Measurements from ENCODE around the gene C6.
A peak's percentile ranks its signal among the peaks of the same experiment; 100 is the strongest.

Gene C6

DNA sequence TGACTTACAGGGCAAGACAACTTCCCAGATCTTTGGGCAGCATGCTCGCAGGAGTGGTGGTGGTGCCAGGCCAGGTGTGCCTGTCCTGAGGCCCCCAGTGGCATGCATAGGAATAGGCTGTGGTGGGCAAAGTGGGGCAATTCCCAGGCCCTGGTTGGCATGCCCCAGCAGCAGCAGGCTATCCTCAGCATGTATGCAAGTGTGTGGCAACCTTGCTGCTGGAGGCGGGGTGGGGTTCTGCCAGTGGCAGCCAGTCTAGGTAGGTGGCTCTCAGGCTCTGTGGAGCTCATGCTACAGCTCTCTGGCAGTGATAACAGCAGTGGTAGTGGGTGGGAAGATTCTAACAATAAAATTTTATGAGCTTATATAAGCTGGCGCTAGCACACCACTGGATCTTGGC, 27.7 kb upstream of the C6 start:
- no peaks in the 10 kb centered on the region for H3K27me3 ChIP-seq (ENCODE audit: control insufficient read depth in 3 of 3, insufficient read depth in 3 of 3, low read depth in 1 of 3, low read length in 3 of 3)
- H3K4me3 ChIP-seq (ENCODE audit: low read length in 2 of 2) = no peak overlapping the region
- H3K79me1 ChIP-seq (ENCODE audit: low read depth, low read length) = no peaks in the 10 kb centered on the region
- no CpG with 5 or more reads among the region's 3 CpGs for WGBS, 2 donors (ENCODE audit: extremely low coverage in 2 of 2, insufficient read length in 2 of 2, insufficient replicate concordance in 1 of 2)
- H3K23ac ChIP-seq (ENCODE audit: low read depth, low read length, poor library complexity) = no peak overlapping the region
- H2BK5ac ChIP-seq (ENCODE audit: low read length) = no peak overlapping the region
- H3K4me2 ChIP-seq (ENCODE audit: insufficient read depth, low read length, poor library complexity, severe bottlenecking) = no peak overlapping the region
- H3K4ac ChIP-seq (ENCODE audit: low read length) = no peak overlapping the region
- H2BK12ac ChIP-seq (ENCODE audit: low read length) = no peak overlapping the region
- H4K8ac ChIP-seq (ENCODE audit: low read depth, low read length) = peak overlapping the region; percentile 43
- no peak for DNase-seq (ENCODE audit: low spot score)
- H3K36me3 ChIP-seq (replicated peaks in 1 of 2; ENCODE audit: control insufficient read depth in 2 of 2, insufficient read depth in 2 of 2, low read length in 2 of 2) = no peaks in the 10 kb centered on the region
- no peaks in the 10 kb centered on the region for H3K9me3 ChIP-seq (replicated peaks in 1 of 2; ENCODE audit: control insufficient read depth in 2 of 2, insufficient read depth in 1 of 2, low read depth in 1 of 2, low read length in 2 of 2)
- no peak overlapping the region for H3K14ac ChIP-seq (ENCODE audit: low read length)
- H3K27ac ChIP-seq (replicated peaks; ENCODE audit: low read length) = no peak overlapping the region
- H3K9ac ChIP-seq (ENCODE audit: low read depth, low read length, poor library complexity) = no peak overlapping the region
- no peak overlapping the region for H4K91ac ChIP-seq (ENCODE audit: low read depth, low read length, poor library complexity)
- H2AFZ ChIP-seq (ENCODE audit: low read length) = no peak overlapping the region
- no peaks in the 10 kb centered on the region for H3K4me1 ChIP-seq (ENCODE audit: control insufficient read depth in 2 of 2, insufficient read depth in 1 of 2, low read depth in 1 of 2, low read length in 2 of 2)
- no peak overlapping the region for H2AK5ac ChIP-seq (ENCODE audit: low read depth, low read length)
- H2BK15ac ChIP-seq (ENCODE audit: low read length) = no peak overlapping the region
- H2BK120ac ChIP-seq (ENCODE audit: low read depth, low read length) = no peak overlapping the region
- peak overlapping the region; percentile 17 for H3K18ac ChIP-seq (ENCODE audit: low read length)

DNA sequence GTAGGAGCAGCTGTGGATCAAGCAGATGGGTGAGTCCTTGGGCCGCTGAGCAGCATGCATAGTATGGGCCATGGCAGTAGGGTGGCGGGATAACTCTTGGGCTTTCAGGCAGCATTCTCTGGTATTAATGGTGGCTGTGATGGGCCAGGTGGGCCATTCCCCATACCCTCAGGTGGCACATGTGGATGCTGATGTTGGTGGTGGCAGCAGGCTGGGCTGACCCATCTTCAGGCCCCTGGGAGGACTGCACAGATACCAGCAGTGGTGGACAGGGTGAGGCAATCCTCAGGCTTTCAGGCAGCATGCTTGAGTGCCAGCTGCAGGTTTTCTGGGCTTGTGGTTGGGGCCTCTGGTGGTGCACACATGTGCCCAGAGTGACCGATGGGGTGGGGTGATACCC, 27.1 kb upstream of the C6 start:
- no peak overlapping the region for H2AK5ac ChIP-seq (ENCODE audit: low read depth, low read length)
- H3K4me2 ChIP-seq (ENCODE audit: insufficient read depth, low read length, poor library complexity, severe bottlenecking) = no peak overlapping the region
- H3K9me3 ChIP-seq (replicated peaks in 1 of 2; ENCODE audit: control insufficient read depth in 2 of 2, insufficient read depth in 1 of 2, low read depth in 1 of 2, low read length in 2 of 2) = no peaks in the 10 kb centered on the region
- H2BK5ac ChIP-seq (ENCODE audit: low read length) = no peak overlapping the region
- no peak overlapping the region for H3K27ac ChIP-seq (replicated peaks; ENCODE audit: low read length)
- H4K8ac ChIP-seq (ENCODE audit: low read depth, low read length) = no peak overlapping the region
- H3K9ac ChIP-seq (ENCODE audit: low read depth, low read length, poor library complexity) = no peak overlapping the region
- no CpG with 5 or more reads among the region's 3 CpGs for WGBS, 2 donors (ENCODE audit: extremely low coverage in 2 of 2, insufficient read length in 2 of 2, insufficient replicate concordance in 1 of 2)
- H3K4me3 ChIP-seq (ENCODE audit: low read length in 2 of 2) = no peak overlapping the region
- H3K18ac ChIP-seq (ENCODE audit: low read length) = peak overlapping the region; percentile 87
- H3K23ac ChIP-seq (ENCODE audit: low read depth, low read length, poor library complexity) = no peak overlapping the region
- H3K14ac ChIP-seq (ENCODE audit: low read length) = no peak overlapping the region
- H3K79me1 ChIP-seq (ENCODE audit: low read depth, low read length) = no peaks in the 10 kb centered on the region
- H2BK12ac ChIP-seq (ENCODE audit: low read length) = no peak overlapping the region
- H3K36me3 ChIP-seq (replicated peaks in 1 of 2; ENCODE audit: control insufficient read depth in 2 of 2, insufficient read depth in 2 of 2, low read length in 2 of 2) = no peaks in the 10 kb centered on the region
- H2BK120ac ChIP-seq (ENCODE audit: low read depth, low read length) = no peak overlapping the region
- H2AFZ ChIP-seq (ENCODE audit: low read length) = no peak overlapping the region
- no peaks in the 10 kb centered on the region for H3K27me3 ChIP-seq (ENCODE audit: control insufficient read depth in 3 of 3, insufficient read depth in 3 of 3, low read depth in 1 of 3, low read length in 3 of 3)
- H2BK15ac ChIP-seq (ENCODE audit: low read length) = peak overlapping the region; percentile 26
- H3K4ac ChIP-seq (ENCODE audit: low read length) = no peak overlapping the region
- no peaks in the 10 kb centered on the region for H3K4me1 ChIP-seq (ENCODE audit: control insufficient read depth in 2 of 2, insufficient read depth in 1 of 2, low read depth in 1 of 2, low read length in 2 of 2)
- DNase-seq (ENCODE audit: low spot score) = no peak
- H4K91ac ChIP-seq (ENCODE audit: low read depth, low read length, poor library complexity) = no peak overlapping the region

DNA sequence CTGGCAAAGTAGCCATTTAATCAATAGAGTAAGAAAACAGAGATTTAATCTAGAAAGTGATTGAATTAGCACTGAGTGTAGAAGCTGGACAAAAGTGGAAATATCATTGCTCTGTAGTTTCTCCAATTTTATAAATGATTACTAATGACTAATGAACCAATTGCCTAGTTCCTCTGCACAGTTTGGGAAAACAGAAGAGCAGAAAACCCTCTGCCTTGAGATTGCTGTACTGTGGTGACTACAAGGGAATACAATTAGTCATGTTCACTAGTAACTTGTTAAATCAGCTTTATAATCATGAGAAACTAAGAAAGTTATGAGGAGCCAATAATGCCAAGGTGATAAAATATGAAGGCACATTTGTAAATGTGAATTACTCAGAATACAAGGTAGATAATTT, 21.1 kb upstream of the C6 start:
- Histone ChIP-seq H3K4me2 (ENCODE audit: insufficient read depth, low read length, poor library complexity, severe bottlenecking) (no peak overlapping the region), H3K27me3 (ENCODE audit: control insufficient read depth in 3 of 3, insufficient read depth in 3 of 3, low read depth in 1 of 3, low read length in 3 of 3) (no peaks in the 10 kb centered on the region), H3K4me1 (ENCODE audit: control insufficient read depth in 2 of 2, insufficient read depth in 1 of 2, low read depth in 1 of 2, low read length in 2 of 2) (no peaks in the 10 kb centered on the region), H3K14ac (ENCODE audit: low read length) (no peak overlapping the region), H2BK5ac (ENCODE audit: low read length) (no peak overlapping the region), H2BK12ac (ENCODE audit: low read length) (no peak overlapping the region), H2BK15ac (ENCODE audit: low read length) (no peak overlapping the region), H2AK5ac (ENCODE audit: low read depth, low read length) (no peak overlapping the region), H3K79me1 (ENCODE audit: low read depth, low read length) (no peaks in the 10 kb centered on the region), H3K4me3 (ENCODE audit: low read length in 2 of 2) (no peak overlapping the region), H3K9ac (ENCODE audit: low read depth, low read length, poor library complexity) (no peak overlapping the region), H4K8ac (ENCODE audit: low read depth, low read length) (no peak overlapping the region), H3K36me3 (replicated peaks in 1 of 2; ENCODE audit: control insufficient read depth in 2 of 2, insufficient read depth in 2 of 2, low read length in 2 of 2) (no peaks in the 10 kb centered on the region), H3K18ac (ENCODE audit: low read length) (no peak overlapping the region), H3K27ac (replicated peaks; ENCODE audit: low read length) (no peak overlapping the region), H3K23ac (ENCODE audit: low read depth, low read length, poor library complexity) (no peak overlapping the region), H2AFZ (ENCODE audit: low read length) (no peak overlapping the region), H4K91ac (ENCODE audit: low read depth, low read length, poor library complexity) (no peak overlapping the region), H3K9me3 (replicated peaks in 1 of 2; ENCODE audit: control insufficient read depth in 2 of 2, insufficient read depth in 1 of 2, low read depth in 1 of 2, low read length in 2 of 2) (no peaks in the 10 kb centered on the region), H2BK120ac (ENCODE audit: low read depth, low read length) (no peak overlapping the region), H3K4ac (ENCODE audit: low read length) (no peak overlapping the region)
- no peak for DNase-seq (ENCODE audit: low spot score)

DNA sequence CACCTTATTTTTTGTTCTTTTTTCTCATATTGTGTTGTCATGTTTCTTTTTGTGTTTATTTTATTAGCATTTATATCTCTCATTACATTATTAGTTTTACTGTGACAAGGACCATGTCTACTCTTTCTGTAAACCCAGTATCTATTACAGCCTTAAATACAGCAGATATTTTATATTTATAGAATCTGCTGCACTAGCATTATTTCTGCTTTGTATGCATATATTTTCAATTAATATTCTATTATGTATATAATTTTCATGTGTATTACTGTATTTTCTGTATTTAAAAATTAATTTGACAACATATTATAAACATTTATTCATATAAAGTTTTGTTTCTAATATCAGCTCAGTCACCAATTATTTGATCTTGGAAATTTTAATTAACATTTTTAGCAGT, 19.5 kb upstream of the C6 start:
- no peaks in the 10 kb centered on the region for H3K27me3 ChIP-seq (ENCODE audit: control insufficient read depth in 3 of 3, insufficient read depth in 3 of 3, low read depth in 1 of 3, low read length in 3 of 3)
- H2BK120ac ChIP-seq (ENCODE audit: low read depth, low read length) = no peak overlapping the region
- H3K36me3 ChIP-seq (replicated peaks in 1 of 2; ENCODE audit: control insufficient read depth in 2 of 2, insufficient read depth in 2 of 2, low read length in 2 of 2) = no peaks in the 10 kb centered on the region
- no peak overlapping the region for H3K18ac ChIP-seq (ENCODE audit: low read length)
- H2AK5ac ChIP-seq (ENCODE audit: low read depth, low read length) = no peak overlapping the region
- H3K14ac ChIP-seq (ENCODE audit: low read length) = no peak overlapping the region
- H3K4ac ChIP-seq (ENCODE audit: low read length) = no peak overlapping the region
- H2BK5ac ChIP-seq (ENCODE audit: low read length) = no peak overlapping the region
- no peak for DNase-seq (ENCODE audit: low spot score)
- no peak overlapping the region for H2AFZ ChIP-seq (ENCODE audit: low read length)
- H3K9me3 ChIP-seq (replicated peaks in 1 of 2; ENCODE audit: control insufficient read depth in 2 of 2, insufficient read depth in 1 of 2, low read depth in 1 of 2, low read length in 2 of 2) = no peaks in the 10 kb centered on the region
- no peak overlapping the region for H3K4me3 ChIP-seq (ENCODE audit: low read length in 2 of 2)
- H4K8ac ChIP-seq (ENCODE audit: low read depth, low read length) = no peak overlapping the region
- no peak overlapping the region for H2BK15ac ChIP-seq (ENCODE audit: low read length)
- no peak overlapping the region for H3K4me2 ChIP-seq (ENCODE audit: insufficient read depth, low read length, poor library complexity, severe bottlenecking)
- H3K4me1 ChIP-seq (ENCODE audit: control insufficient read depth in 2 of 2, insufficient read depth in 1 of 2, low read depth in 1 of 2, low read length in 2 of 2) = no peaks in the 10 kb centered on the region
- H2BK12ac ChIP-seq (ENCODE audit: low read length) = no peak overlapping the region
- no peak overlapping the region for H3K23ac ChIP-seq (ENCODE audit: low read depth, low read length, poor library complexity)
- no peak overlapping the region for H3K9ac ChIP-seq (ENCODE audit: low read depth, low read length, poor library complexity)
- H4K91ac ChIP-seq (ENCODE audit: low read depth, low read length, poor library complexity) = no peak overlapping the region
- H3K27ac ChIP-seq (replicated peaks; ENCODE audit: low read length) = no peak overlapping the region
- H3K79me1 ChIP-seq (ENCODE audit: low read depth, low read length) = no peaks in the 10 kb centered on the region

Data from neuronal stem cell (in vitro differentiated cells).